Suprapubic skin (tissue), 4 donors: ENCODE results near the gene POFUT1. TPM values are rescaled to one million over a fixed set of nuclear protein-coding genes. Genes with fewer than 3 reads are reported as not detected.
"Not testable (repeated sequence)": the region's sequence is repeated elsewhere in the genome, so short reads cannot be mapped to it uniquely, and the experiment has no call there.

ENCODE experiments used
- DNase-seq, 2 donors: peaks; one replicate each; pipeline ENCODE4 v3.0.0-alpha.2; 2019; ENCODE audit warnings: low spot score in 2 of 2
- H3K27ac ChIP-seq: fragments of 200-600 bp; sonication (generic); one replicate; pipeline ENCODE4 v1.5.1; 2019
- H3K27me3 ChIP-seq: fragments of 200-600 bp; sonication (generic); one replicate; pipeline ENCODE4 v1.5.1; 2019
- H3K36me3 ChIP-seq: fragments of 200-600 bp; sonication (generic); one replicate; pipeline ENCODE4 v1.5.1; 2019
- H3K4me1 ChIP-seq: fragments of 200-600 bp; sonication (generic); one replicate; pipeline ENCODE4 v1.5.1; 2019
- H3K4me3 ChIP-seq: fragments of 200-600 bp; sonication (generic); one replicate; pipeline ENCODE4 v1.5.1; 2019; ENCODE audit warnings: mild to moderate bottlenecking
- H3K9me3 ChIP-seq: fragments of 200-600 bp; sonication (generic); one replicate; pipeline ENCODE4 v1.5.1; 2019
- EP300 ChIP-seq: sonication (generic); formaldehyde crosslinking; IDR thresholded peaks from one replicate; pipeline ENCODE4 v1.6.1; 2017; ENCODE audit warnings: antibody characterized with exemption
- POLR2A ChIP-seq, 2 donors: fragments of 450-650 bp; IDR thresholded peaks; one replicate each; pipeline ENCODE4 v1.6.1; 2017; ENCODE audit warnings: antibody characterized with exemption in 2 of 2, mild to moderate bottlenecking in 2 of 2, moderate library complexity in 2 of 2
- POLR2AphosphoS5 ChIP-seq, 3 donors: sonication (generic); formaldehyde crosslinking; IDR thresholded peaks; one replicate each; pipeline ENCODE4 v1.6.1; 2017; ENCODE audit warnings: antibody characterized with exemption in 3 of 3
- WGBS: methylation state at CpG from one replicate; pipeline ENCODE4 v1.1.5; 2018; 5-methylcytosine and 5-hydroxymethylcytosine counted together
- total RNA-seq, 4 donors: library from RNA; depleted of rRNA; stranded (reverse); fragments of >200 nt; gene quantifications; one replicate each; pipeline ENCODE4 v1.1.0, GENCODE V29; 2016
- TF ChIP-seq, protein P1 (sequence below), 2 donors: fragments of 200-600 bp in 1 of 2; fragments of 450-650 bp in 1 of 2; sonication (generic) in 1 of 2; IDR thresholded peaks; one replicate each; pipeline ENCODE4 v1.5.1; 2016 to 2019; ENCODE audit warnings: antibody characterized with exemption in 2 of 2, mild to moderate bottlenecking in 1 of 2, moderate library complexity in 1 of 2

Gene POFUT1
- total RNA-seq, 4 donors from 2014 or later = 19.0 to 36.4 (median 24.1) TPM

DNA sequence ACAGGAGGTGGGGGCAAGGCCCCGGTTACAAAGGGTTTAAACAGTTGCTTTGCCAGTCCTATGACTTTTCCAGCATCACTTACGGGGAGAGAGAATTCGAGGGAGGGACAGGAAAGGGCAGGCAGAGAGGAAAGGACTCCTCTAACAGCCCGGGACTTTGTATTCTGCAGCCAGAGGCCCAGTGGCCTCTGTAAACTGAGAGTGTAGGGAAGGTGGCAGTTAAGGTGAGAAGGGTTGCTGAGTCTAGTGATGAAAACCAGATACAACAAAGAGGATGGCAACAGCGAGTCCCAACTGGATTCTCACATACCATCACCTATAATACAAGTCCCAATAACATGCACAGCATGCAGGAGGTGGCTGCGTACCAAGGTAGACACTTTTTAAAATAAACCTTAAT lies 13.7 kb upstream of the POFUT1 start:
- Histone ChIP-seq H3K27ac (no peak overlapping the region), H3K27me3 (no peaks in the 10 kb centered on the region), H3K4me3 (no peak overlapping the region), H3K4me1 (peaks cover 24% of the 10 kb centered on the region), H3K9me3 (no peaks in the 10 kb centered on the region), H3K36me3 (peaks cover 41% of the 10 kb centered on the region)
- 48% methylated on average over 6 of the region's 6 CpGs for WGBS
- TF ChIP-seq EP300 = no peak
- TF ChIP-seq, protein P1, sequence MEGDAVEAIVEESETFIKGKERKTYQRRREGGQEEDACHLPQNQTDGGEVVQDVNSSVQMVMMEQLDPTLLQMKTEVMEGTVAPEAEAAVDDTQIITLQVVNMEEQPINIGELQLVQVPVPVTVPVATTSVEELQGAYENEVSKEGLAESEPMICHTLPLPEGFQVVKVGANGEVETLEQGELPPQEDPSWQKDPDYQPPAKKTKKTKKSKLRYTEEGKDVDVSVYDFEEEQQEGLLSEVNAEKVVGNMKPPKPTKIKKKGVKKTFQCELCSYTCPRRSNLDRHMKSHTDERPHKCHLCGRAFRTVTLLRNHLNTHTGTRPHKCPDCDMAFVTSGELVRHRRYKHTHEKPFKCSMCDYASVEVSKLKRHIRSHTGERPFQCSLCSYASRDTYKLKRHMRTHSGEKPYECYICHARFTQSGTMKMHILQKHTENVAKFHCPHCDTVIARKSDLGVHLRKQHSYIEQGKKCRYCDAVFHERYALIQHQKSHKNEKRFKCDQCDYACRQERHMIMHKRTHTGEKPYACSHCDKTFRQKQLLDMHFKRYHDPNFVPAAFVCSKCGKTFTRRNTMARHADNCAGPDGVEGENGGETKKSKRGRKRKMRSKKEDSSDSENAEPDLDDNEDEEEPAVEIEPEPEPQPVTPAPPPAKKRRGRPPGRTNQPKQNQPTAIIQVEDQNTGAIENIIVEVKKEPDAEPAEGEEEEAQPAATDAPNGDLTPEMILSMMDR (IDR thresholded peaks at IDR 0.05) = no peak
- no peak for DNase-seq

DNA sequence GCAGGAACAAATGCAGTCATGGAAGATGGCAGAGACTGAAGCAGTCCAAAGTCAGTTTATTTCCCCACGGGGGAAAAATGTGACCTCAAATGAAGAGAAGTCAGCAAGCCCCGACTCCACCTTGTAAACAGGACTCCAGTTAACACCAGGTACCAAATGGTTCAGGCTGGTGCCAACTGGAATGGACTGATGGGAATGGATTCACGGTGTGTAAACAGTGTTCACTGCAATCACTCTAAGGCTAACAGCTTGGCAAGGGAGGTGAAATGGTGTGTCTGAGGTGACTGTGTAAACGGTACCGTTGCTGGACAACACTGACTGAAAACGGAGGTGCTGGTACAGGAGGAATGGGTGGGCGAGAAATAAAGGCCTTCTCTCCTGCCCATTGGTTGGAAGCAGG lies 12.1 kb upstream of the POFUT1 start:
- DNase-seq = no peak
- no peaks in the 10 kb centered on the region for H3K9me3 ChIP-seq
- H3K27ac ChIP-seq = no peak overlapping the region
- H3K4me1 ChIP-seq = peaks cover 9% of the 10 kb centered on the region
- 82% methylated on average over 7 of the region's 7 CpGs for WGBS
- H3K27me3 ChIP-seq = no peaks in the 10 kb centered on the region
- TF ChIP-seq POLR2AphosphoS5 (IDR thresholded peaks at IDR 0.05) (no peak), POLR2A (IDR thresholded peaks at IDR 0.05) (no peak), EP300 (no peak)
- TF ChIP-seq, protein P1 (IDR thresholded peaks at IDR 0.05) = no peak
- no peak overlapping the region for H3K4me3 ChIP-seq
- H3K36me3 ChIP-seq = peaks cover 57% of the 10 kb centered on the region

DNA sequence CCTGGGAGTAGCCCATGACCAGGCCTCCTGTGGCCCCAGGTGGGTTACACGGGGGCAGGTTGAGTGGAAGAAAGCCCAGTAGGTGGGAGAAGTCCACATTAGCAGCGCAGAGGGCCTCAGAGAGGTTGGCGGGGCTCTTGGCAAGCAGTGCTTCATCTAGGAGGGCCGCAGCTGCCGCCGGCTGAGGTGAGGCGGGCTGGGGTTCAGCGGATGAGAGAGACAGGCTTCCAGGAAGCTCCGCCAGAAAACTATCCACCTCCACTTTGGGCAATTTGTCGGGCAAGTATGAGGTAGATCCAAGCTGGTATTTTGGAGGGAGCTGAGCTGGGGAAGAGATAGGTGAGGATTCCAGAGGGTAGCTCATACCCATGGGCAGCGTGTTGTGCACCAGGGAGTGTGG lies 11.1 kb upstream of the POFUT1 start:
- peaks cover 62% of the 10 kb centered on the region for H3K36me3 ChIP-seq
- not testable (repeated sequence) for H3K4me1 ChIP-seq

DNA sequence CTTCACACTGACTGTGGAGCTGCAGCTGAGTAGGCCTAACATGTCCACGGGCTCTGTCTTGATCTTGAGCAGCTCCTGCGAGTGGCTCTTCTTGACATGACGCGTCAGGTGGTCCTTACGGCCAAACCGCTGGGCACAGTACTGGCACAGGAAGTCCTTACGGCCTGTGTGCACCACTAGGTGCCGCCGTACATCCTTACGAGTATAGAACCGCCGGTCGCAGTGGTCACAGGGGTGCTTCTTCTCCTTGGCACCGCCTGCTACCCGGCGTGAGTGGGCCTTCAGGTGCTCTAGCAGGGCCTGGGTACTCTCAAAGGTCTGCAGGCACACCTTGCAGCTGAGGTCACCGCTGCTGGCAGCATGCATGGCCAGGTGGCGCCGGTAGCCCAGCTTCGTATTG lies 10.5 kb upstream of the POFUT1 start:
- not testable (repeated sequence) for H3K27me3 ChIP-seq, H3K27ac ChIP-seq, H3K4me3 ChIP-seq, H3K9me3 ChIP-seq, DNase-seq
- Histone ChIP-seq H3K4me1 (peaks cover 15% of the 10 kb centered on the region), H3K36me3 (peaks cover 64% of the 10 kb centered on the region)
- WGBS = 93% methylated on average over 20 of the region's 20 CpGs

More for the DNA sequence above, 11.1 kb upstream of the POFUT1 start:
- H3K27me3 ChIP-seq, H3K27ac ChIP-seq, H3K4me3 ChIP-seq, DNase-seq, H3K9me3 ChIP-seq: not testable (repeated sequence)
- 93% methylated on average over 11 of the region's 11 CpGs for WGBS

DNA sequence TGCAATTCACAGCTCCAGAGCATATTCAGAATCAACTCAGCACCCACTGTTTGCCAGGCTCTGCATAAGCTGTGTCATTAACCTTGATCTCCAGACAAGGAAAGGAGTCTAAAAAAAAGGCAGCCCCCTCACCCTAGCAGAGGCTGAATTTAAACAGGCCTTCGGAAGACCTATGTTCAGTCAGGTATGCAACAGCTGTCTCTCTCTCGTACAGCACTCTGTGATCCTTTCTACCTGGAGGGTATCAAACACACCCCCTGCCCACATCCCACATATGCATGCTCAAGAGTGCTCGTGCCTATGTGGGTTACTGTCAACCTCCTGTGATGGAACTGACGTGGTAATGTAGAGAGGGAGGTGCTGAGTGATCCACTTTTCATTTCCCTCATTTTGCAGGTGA lies 8.7 kb upstream of the POFUT1 start:
- Histone ChIP-seq H3K4me3 (no peak overlapping the region), H3K9me3 (no peaks in the 10 kb centered on the region), H3K27ac (no peak overlapping the region), H3K36me3 (peaks cover 64% of the 10 kb centered on the region), H3K4me1 (peaks cover 30% of the 10 kb centered on the region), H3K27me3 (no peaks in the 10 kb centered on the region)
- WGBS = 89% methylated on average over 4 of the region's 4 CpGs
- DNase-seq = no peak
- TF ChIP-seq POLR2AphosphoS5 (IDR thresholded peaks at IDR 0.05) (no peak), EP300 (no peak), POLR2A (IDR thresholded peaks at IDR 0.05) (no peak)
- TF ChIP-seq, protein P1 (IDR thresholded peaks at IDR 0.05) = no peak

DNA sequence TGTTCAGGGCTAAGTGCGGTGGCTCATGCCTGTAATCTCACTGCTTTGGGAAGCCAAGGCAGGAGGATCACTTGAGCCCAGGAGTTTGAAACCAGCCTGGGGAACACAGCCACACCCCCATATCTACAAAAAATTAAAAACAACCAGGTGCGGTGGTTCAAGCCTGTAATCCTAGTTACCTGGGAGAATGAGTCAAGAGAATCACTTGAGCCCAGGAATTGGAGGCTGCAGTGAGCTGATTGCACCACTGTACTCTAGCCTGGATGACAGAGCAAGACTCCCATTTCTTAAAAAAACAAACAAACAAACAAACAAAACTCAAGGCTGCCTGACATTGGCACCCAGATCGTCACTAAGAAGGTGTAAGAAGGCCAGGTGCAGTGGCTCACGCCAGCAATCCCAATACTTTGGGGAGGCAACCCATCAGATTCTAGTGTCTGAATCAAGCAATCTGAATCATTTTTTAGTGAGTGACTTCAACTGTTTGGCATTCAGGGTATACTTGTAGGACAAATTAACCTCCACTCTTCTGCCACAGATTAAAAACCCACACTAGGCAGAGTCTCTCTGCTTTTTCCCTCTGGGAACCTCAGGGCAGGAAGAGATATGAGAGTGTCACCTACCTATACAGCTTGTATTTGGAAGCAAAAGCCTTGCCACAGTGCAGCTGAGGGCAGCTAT lies 6.2 kb upstream of the POFUT1 start:
- TF ChIP-seq POLR2A (IDR thresholded peaks at IDR 0.05) (no peak), POLR2AphosphoS5 (IDR thresholded peaks at IDR 0.05) (no peak), EP300 (no peak)
- TF ChIP-seq, protein P1 (IDR thresholded peaks at IDR 0.05) = no peak
- DNase-seq = no peak
- Histone ChIP-seq H3K9me3 (no peaks in the 10 kb centered on the region), H3K27ac (peak overlapping the region; percentile 95), H3K4me3 (no peak overlapping the region), H3K27me3 (no peaks in the 10 kb centered on the region), H3K36me3 (peaks cover 49% of the 10 kb centered on the region), H3K4me1 (peaks cover 50% of the 10 kb centered on the region)
- WGBS = 87% methylated on average over 4 of the region's 4 CpGs
